B cell (primary cell): ENCODE measurements around the gene TIPIN. TPM values are rescaled to one million over a fixed set of nuclear protein-coding genes. Genes with fewer than 3 reads are reported as not detected.

Source experiments
- ATAC-seq: fragments of 200-7000 bp; cut with Tn5 transposase; one replicate; pipeline ENCODE4 v1.10.0; 2021; ENCODE audit warnings: low read depth, mild to moderate bottlenecking, moderate number of reproducible peaks, moderate library complexity
- CTCF ChIA-PET: fragments of 350-600 bp; sonication (Branson Sonifier 250); formaldehyde crosslinking; loops from one replicate; lab custom pipeline; 2021; ENCODE audit warnings: antibody characterized with exemption, inconsistent platforms; lab: Charles Lee
- POLR2A ChIA-PET: fragments of 350-600 bp; sonication (Branson Sonifier 250); formaldehyde crosslinking; loops from one replicate; lab custom pipeline; 2021; ENCODE audit warnings: antibody characterized with exemption; lab: Charles Lee
- DNase-seq: peaks from one replicate; pipeline ENCODE4 v3.0.0; 2013
- H2AFZ ChIP-seq: 2 replicates; pipeline ENCODE4 v1.6.1; 2012; ENCODE audit warnings: mild to moderate bottlenecking, low read depth, low read length; ENCODE audit not compliant: insufficient read depth, poor library complexity, severe bottlenecking
- H3K27ac ChIP-seq, 2 donors: 1 replicate in 1 of 2; 2 replicates in 1 of 2; pipeline ENCODE4 v1.5.1; 2012 to 2013; ENCODE audit warnings: low read length in 2 of 2, mild to moderate bottlenecking in 2 of 2, moderate library complexity in 1 of 2
- H3K27me3 ChIP-seq, 4 experiments: fragments of 200-600 bp in 1 of 4; sonication (generic) in 1 of 4; replicated peaks in 1 of 4; 1 replicate in 2 of 4; 2 replicates in 2 of 4; pipeline versions ENCODE4 v1.6.1 to v1.7.0; 2013 to 2016; ENCODE audit warnings: low read length in 3 of 4, mild to moderate bottlenecking in 2 of 4, mixed read lengths in 1 of 4, moderate library complexity in 1 of 4; ENCODE audit not compliant: insufficient read depth in 4 of 4, control insufficient read depth in 3 of 4; ENCODE audit errors: control extremely low read depth in 1 of 4
- H3K36me3 ChIP-seq, 2 experiments: replicated peaks in 1 of 2; 1 replicate in 1 of 2; 2 replicates in 1 of 2; pipeline versions ENCODE4 v1.6.1 to v1.7.1; 2013; ENCODE audit warnings: low read length in 1 of 2; ENCODE audit not compliant: insufficient read depth in 2 of 2, control insufficient read depth in 1 of 2; ENCODE audit errors: control extremely low read depth in 1 of 2, extremely low read depth in 1 of 2
- H3K4me1 ChIP-seq, 2 donors: fragments of 200-600 bp in 1 of 2; sonication (generic) in 1 of 2; 1 replicate in 1 of 2; 2 replicates in 1 of 2; pipeline versions ENCODE4 v1.5.1 to v1.6.1; 2013 to 2017; ENCODE audit warnings: low read length in 2 of 2; ENCODE audit not compliant: control insufficient read depth in 2 of 2, insufficient read depth in 2 of 2
- H3K4me2 ChIP-seq: replicated peaks from 2 replicates; pipeline ENCODE3; 2012; ENCODE audit warnings: mild to moderate bottlenecking, low read depth, low read length; ENCODE audit not compliant: poor library complexity, severe bottlenecking
- H3K4me3 ChIP-seq, 5 experiments: fragments of 200-600 bp in 1 of 5; sonication (generic) in 1 of 5; 1 replicate in 3 of 5; 2 replicates in 2 of 5; pipeline versions ENCODE4 v1.5.1 to v1.7.0; 2011 to 2016; ENCODE audit warnings: low read length in 4 of 5, mild to moderate bottlenecking in 4 of 5, low read depth in 2 of 5, control low read depth in 1 of 5, moderate library complexity in 1 of 5; ENCODE audit not compliant: insufficient read depth in 1 of 5; ENCODE audit errors: control extremely low read depth in 1 of 5, extremely low read depth in 1 of 5
- H3K79me2 ChIP-seq: fragments of 200-600 bp; sonication (generic); one replicate; pipeline ENCODE4 v1.6.0; 2016; ENCODE audit warnings: low read length; ENCODE audit not compliant: control insufficient read depth, insufficient read depth
- H3K9ac ChIP-seq: fragments of 200-600 bp; sonication (generic); 2 replicates; pipeline ENCODE4 v1.6.1; 2017; ENCODE audit warnings: mild to moderate bottlenecking, low read length, moderate library complexity
- H3K9me3 ChIP-seq, 3 donors: one replicate each; pipeline versions ENCODE4 v1.6.1 to v1.7.1; 2013; ENCODE audit warnings: low read length in 2 of 3; ENCODE audit not compliant: control insufficient read depth in 2 of 3, insufficient read depth in 1 of 3; ENCODE audit errors: control extremely low read depth in 1 of 3
- H4K20me1 ChIP-seq: 2 replicates; pipeline ENCODE4 v1.6.0; 2012; ENCODE audit warnings: mild to moderate bottlenecking, low read length; ENCODE audit not compliant: insufficient read depth, control insufficient read depth, poor library complexity, severe bottlenecking
- H3K27ac Mint-ChIP-seq: one replicate; pipeline ENCODE4 v1.8.0; 2021; ENCODE audit warnings: mixed read lengths
- H3K27me3 Mint-ChIP-seq: one replicate; pipeline ENCODE4 v1.8.0; 2021; ENCODE audit warnings: mixed read lengths
- H3K4me1 Mint-ChIP-seq: one replicate; pipeline ENCODE4 v1.8.0; 2021; ENCODE audit warnings: mixed read lengths
- H3K4me3 Mint-ChIP-seq: one replicate; pipeline ENCODE4 v1.8.0; 2021; ENCODE audit warnings: mixed read lengths
- H3K9me3 Mint-ChIP-seq: one replicate; pipeline ENCODE4 v1.8.0; 2022; ENCODE audit warnings: mixed read lengths; ENCODE audit not compliant: insufficient read depth
- EZH2 ChIP-seq: IDR thresholded peaks from 2 replicates; pipeline ENCODE4 v1.6.1; 2012; ENCODE audit warnings: borderline replicate concordance, low read depth, mild to moderate bottlenecking, moderate library complexity, low read length; ENCODE audit not compliant: insufficient read depth, poor library complexity, severe bottlenecking
- whole genome bisulfite sequencing: methylation state at CpG from one replicate; pipeline ENCODE4 v1.1.5; 2013; ENCODE audit warnings: missing lambda C conversion rate; ENCODE audit not compliant: insufficient coverage; 5-methylcytosine and 5-hydroxymethylcytosine counted together
- intact Hi-C: fragments of 100-400 bp; cut with micrococcal nuclease; formaldehyde crosslinking; loops from one replicate; pipeline ENCODE4 v1.10.0; 2022
- polyA plus RNA-seq: library from polyadenylated mRNA; depleted of rRNA; stranded (reverse); fragments of >200 nt; gene quantifications from 2 replicates; pipeline ENCODE4 v1.2.3, GENCODE V29; 2012
- total RNA-seq, 2 donors: library from RNA; stranded (reverse); fragments of 120-200 nt in 1 of 2; gene quantifications; 1 replicate in 1 of 2; 2 replicates in 1 of 2; pipeline versions ENCODE4 v1.2.3 to v1.2.4, GENCODE V29; 2013 to 2022
- TF ChIP-seq, protein P1 (sequence below): fragments of 200-600 bp; IDR thresholded peaks from one replicate; pipeline ENCODE4 v1.8.0; 2022; ENCODE audit warnings: antibody characterized with exemption, mild to moderate bottlenecking

The TIPIN gene
- total and polyA plus RNA-seq, 2 donors (not counting 1 experiment from before 2014, with no cell fraction given) = 4.1 to 8.8 TPM

DNA sequence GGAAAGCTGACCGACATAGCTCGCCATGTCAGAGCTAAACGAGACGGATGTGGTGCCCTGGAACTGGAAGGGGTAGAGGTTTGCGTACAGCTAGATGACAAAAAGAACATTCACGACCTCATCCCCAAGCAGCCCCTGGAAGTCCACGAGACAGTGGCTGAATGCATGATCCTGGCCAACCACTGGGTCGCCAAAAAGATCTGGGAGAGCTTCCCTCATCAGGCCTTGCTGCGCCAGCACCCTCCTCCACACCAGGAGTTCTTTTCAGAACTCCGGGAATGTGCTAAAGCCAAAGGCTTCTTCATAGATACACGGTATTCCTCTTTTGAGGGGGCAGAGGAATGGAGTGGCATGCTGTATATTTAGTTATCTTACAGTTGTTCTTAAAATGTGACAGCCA, 30.4 kb downstream of the TIPIN start:
- Mint-ChIP-seq H3K27ac (no peak overlapping the region), H3K4me3 (no peak overlapping the region)

DNA sequence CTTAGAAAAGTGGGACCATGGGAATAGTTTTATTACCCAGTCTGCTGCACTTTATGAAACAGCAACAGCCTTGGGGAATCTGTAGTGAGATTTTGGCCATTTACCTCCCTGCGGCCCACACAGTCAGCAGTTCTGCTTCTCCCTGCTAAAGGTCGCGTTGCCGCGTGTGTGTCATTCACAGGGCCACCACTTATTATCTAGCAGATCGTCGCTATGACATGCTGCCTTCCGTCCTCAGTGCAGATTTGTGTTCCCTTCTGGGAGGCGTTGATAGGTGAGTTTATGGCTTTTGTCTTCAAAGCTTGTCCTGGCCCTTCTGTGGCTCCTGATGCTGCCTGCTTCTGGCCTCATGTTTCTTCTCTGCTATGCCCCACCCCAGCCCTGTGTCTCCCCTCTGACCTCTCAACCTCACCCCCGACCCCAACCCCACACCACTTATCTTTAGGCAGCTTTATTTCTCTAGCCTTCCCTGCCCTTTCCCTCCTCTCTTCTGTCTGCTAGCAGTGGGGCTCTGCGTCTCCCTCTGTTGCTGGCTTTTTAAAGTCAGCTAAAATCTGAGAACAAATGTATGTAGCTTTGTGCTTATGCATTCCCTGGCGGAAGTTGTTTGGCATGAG, 33.1 kb downstream of the TIPIN start:
- Mint-ChIP-seq H3K27ac (no peak overlapping the region), H3K4me1 (no peaks in the 10 kb centered on the region), H3K9me3 (no peaks in the 10 kb centered on the region), H3K27me3 (no peaks in the 10 kb centered on the region), H3K4me3 (no peak overlapping the region)
- Histone ChIP-seq H3K79me2 (no peaks in the 10 kb centered on the region), H3K4me2 (no peak overlapping the region), H3K27me3 (no peaks in the 10 kb centered on the region), H3K9me3 (no peaks in the 10 kb centered on the region), H3K9ac (no peak overlapping the region), H3K4me3 (no peak overlapping the region), H4K20me1 (no peaks in the 10 kb centered on the region), H3K36me3 (peaks cover 16 to 60% of the 10 kb centered on the region in 2 experiments), H3K27ac (no peak overlapping the region), H2AFZ (no peak overlapping the region), H3K4me1 (no peaks in the 10 kb centered on the region)
- intact Hi-C loops = no loop called here
- 100% methylated on average over 9 of the region's 12 CpGs for WGBS
- DNase-seq = no peak
- TF ChIP-seq, protein P1, sequence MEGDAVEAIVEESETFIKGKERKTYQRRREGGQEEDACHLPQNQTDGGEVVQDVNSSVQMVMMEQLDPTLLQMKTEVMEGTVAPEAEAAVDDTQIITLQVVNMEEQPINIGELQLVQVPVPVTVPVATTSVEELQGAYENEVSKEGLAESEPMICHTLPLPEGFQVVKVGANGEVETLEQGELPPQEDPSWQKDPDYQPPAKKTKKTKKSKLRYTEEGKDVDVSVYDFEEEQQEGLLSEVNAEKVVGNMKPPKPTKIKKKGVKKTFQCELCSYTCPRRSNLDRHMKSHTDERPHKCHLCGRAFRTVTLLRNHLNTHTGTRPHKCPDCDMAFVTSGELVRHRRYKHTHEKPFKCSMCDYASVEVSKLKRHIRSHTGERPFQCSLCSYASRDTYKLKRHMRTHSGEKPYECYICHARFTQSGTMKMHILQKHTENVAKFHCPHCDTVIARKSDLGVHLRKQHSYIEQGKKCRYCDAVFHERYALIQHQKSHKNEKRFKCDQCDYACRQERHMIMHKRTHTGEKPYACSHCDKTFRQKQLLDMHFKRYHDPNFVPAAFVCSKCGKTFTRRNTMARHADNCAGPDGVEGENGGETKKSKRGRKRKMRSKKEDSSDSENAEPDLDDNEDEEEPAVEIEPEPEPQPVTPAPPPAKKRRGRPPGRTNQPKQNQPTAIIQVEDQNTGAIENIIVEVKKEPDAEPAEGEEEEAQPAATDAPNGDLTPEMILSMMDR = no peak
- no peak for TF ChIP-seq EZH2
- ATAC-seq = no peak
- POLR2A ChIA-PET = no interaction called here
- CTCF ChIA-PET = interaction anchor here (0.6 kb wide), 1 partner anchor 345 kb away, joined by 3 read pairs; no protein-coding TSS in a partner anchor

More for the DNA sequence above, 30.4 kb downstream of the TIPIN start:
- no peaks in the 10 kb centered on the region for H3K79me2 ChIP-seq
- 98% methylated on average over 6 of the region's 11 CpGs for WGBS
- H2AFZ ChIP-seq = no peak overlapping the region
- H3K36me3 ChIP-seq = peaks cover 22 to 66% of the 10 kb centered on the region in 2 experiments
- intact Hi-C loops = no loop called here
- no peaks in the 10 kb centered on the region for H3K4me1 ChIP-seq
- ChIA-PET POLR2A (interaction anchor here (0.6 kb wide), 2 partner anchors 181 to 719 kb away, joined by 3 to 5 read pairs; no protein-coding TSS in a partner anchor), CTCF (interaction anchor here (1.6 kb wide), 1 partner anchor 172 kb away, joined by 7 read pairs; the partner anchor contains the start of gene SNAPC5)
- H4K20me1 ChIP-seq = no peaks in the 10 kb centered on the region
- no peaks in the 10 kb centered on the region for H3K9me3 ChIP-seq
- H3K27me3 ChIP-seq = no peaks in the 10 kb centered on the region
- ATAC-seq = no peak
- no peak for TF ChIP-seq EZH2
- TF ChIP-seq, protein P1 = no peak
- H3K9ac ChIP-seq = no peak overlapping the region
- Mint-ChIP-seq H3K27me3 (no peaks in the 10 kb centered on the region), H3K4me1 (no peaks in the 10 kb centered on the region), H3K9me3 (no peaks in the 10 kb centered on the region)
- no peak for DNase-seq
- no peak overlapping the region for H3K27ac ChIP-seq
- no peak overlapping the region for H3K4me2 ChIP-seq
- H3K4me3 ChIP-seq = no peak overlapping the region
